ENCODE data around the gene NUDCD2.
A peak's percentile ranks its signal among the peaks of the same experiment; 100 is the strongest.
"Not testable (repeated sequence)": the region's sequence is repeated elsewhere in the genome, so short reads cannot be mapped to it uniquely, and the experiment has no call there.

Gene NUDCD2

GRCh38 chr5:163444526-163444925 lies 15.4 kb downstream of the NUDCD2 start:
- Histone ChIP-seq H3K9ac (ENCODE audit: low read depth, low read length) (no peak overlapping the region), H3K9me3 (ENCODE audit: control insufficient read depth, insufficient read depth, low read length) (no peaks in the 10 kb centered on the region), H3K36me3 (ENCODE audit: control insufficient read depth, insufficient read depth, low read length) (peaks cover 18% of the 10 kb centered on the region), H3K4me1 (ENCODE audit: control insufficient read depth, insufficient read depth, low read length) (no peaks in the 10 kb centered on the region), H3K27me3 (ENCODE audit: control insufficient read depth, insufficient read depth, low read length) (no peaks in the 10 kb centered on the region), H3K4me3 (ENCODE audit: low read depth, low read length) (no peak overlapping the region)

GRCh38 chr5:163440954-163441353 lies 18.9 kb downstream of the NUDCD2 start:
- H3K36me3 ChIP-seq (ENCODE audit: control insufficient read depth, insufficient read depth, low read length), result peaks cover 25% of the 10 kb centered on the region
- H3K4me3 ChIP-seq (ENCODE audit: low read depth, low read length), result no peak overlapping the region
- H3K4me1 ChIP-seq (ENCODE audit: control insufficient read depth, insufficient read depth, low read length), result peaks cover 8% of the 10 kb centered on the region
- no peaks in the 10 kb centered on the region for H3K9me3 ChIP-seq (ENCODE audit: control insufficient read depth, insufficient read depth, low read length)
- no peak overlapping the region for H3K9ac ChIP-seq (ENCODE audit: low read depth, low read length)
- no peaks in the 10 kb centered on the region for H3K27me3 ChIP-seq (ENCODE audit: control insufficient read depth, insufficient read depth, low read length)

GRCh38 chr5:163439092-163439425 lies 20.8 kb downstream of the NUDCD2 start:
- Histone ChIP-seq H3K27me3 (ENCODE audit: control insufficient read depth, insufficient read depth, low read length) (no peaks in the 10 kb centered on the region), H3K4me1 (ENCODE audit: control insufficient read depth, insufficient read depth, low read length) (peaks cover 8% of the 10 kb centered on the region), H3K4me3 (ENCODE audit: low read depth, low read length) (peak overlapping the region; percentile 54), H3K9me3 (ENCODE audit: control insufficient read depth, insufficient read depth, low read length) (no peaks in the 10 kb centered on the region), H3K36me3 (ENCODE audit: control insufficient read depth, insufficient read depth, low read length) (peaks cover 19% of the 10 kb centered on the region), H3K9ac (ENCODE audit: low read depth, low read length) (peak overlapping the region; percentile 61)

- Histone ChIP-seq H3K36me3 (ENCODE audit: control insufficient read depth, insufficient read depth, low read length) (peaks cover 14% of the 10 kb centered on the region), H3K4me3 (ENCODE audit: low read depth, low read length) (peak within 1 kb of the TSS; percentile 54), H3K9me3 (ENCODE audit: control insufficient read depth, insufficient read depth, low read length) (no peaks in the 10 kb centered on the region), H3K9ac (ENCODE audit: low read depth, low read length) (peak within 1 kb of the TSS; percentile 96), H3K27me3 (ENCODE audit: control insufficient read depth, insufficient read depth, low read length) (no peaks in the 10 kb centered on the region), H3K4me1 (ENCODE audit: control insufficient read depth, insufficient read depth, low read length) (peaks cover 11% of the 10 kb centered on the region)
These were observed 22.4 kb downstream of the NUDCD2 start, which contains the start of gene CCNG1 for GRCh38 chr5:163437309-163438182. Gene CCNG1 (plus strand): TSS chr5:163437595. CDS start chr5:163439257, 1,662 bp downstream.

- H3K36me3 ChIP-seq (ENCODE audit: control insufficient read depth, insufficient read depth, low read length), result peaks cover 14% of the 10 kb centered on the region
- peak overlapping the region; percentile 74 for H3K9ac ChIP-seq (ENCODE audit: low read depth, low read length)
- no peaks in the 10 kb centered on the region for H3K27me3 ChIP-seq (ENCODE audit: control insufficient read depth, insufficient read depth, low read length)
- peaks cover 11% of the 10 kb centered on the region for H3K4me1 ChIP-seq (ENCODE audit: control insufficient read depth, insufficient read depth, low read length)
- H3K9me3 ChIP-seq (ENCODE audit: control insufficient read depth, insufficient read depth, low read length), result no peaks in the 10 kb centered on the region
- H3K4me3 ChIP-seq (ENCODE audit: low read depth, low read length), result peak overlapping the region; percentile 45
These were observed 22.9 kb downstream of the NUDCD2 start for GRCh38 chr5:163437011-163437308.

- Histone ChIP-seq H3K4me1 (ENCODE audit: control insufficient read depth, insufficient read depth, low read length) (peaks cover 11% of the 10 kb centered on the region), H3K4me3 (ENCODE audit: low read depth, low read length) (peak overlapping the region; percentile 45), H3K36me3 (ENCODE audit: control insufficient read depth, insufficient read depth, low read length) (peaks cover 14% of the 10 kb centered on the region), H3K27me3 (ENCODE audit: control insufficient read depth, insufficient read depth, low read length) (no peaks in the 10 kb centered on the region), H3K9me3 (ENCODE audit: control insufficient read depth, insufficient read depth, low read length) (no peaks in the 10 kb centered on the region), H3K9ac (ENCODE audit: low read depth, low read length) (peak overlapping the region; percentile 74)
These were observed 23.4 kb downstream of the NUDCD2 start for GRCh38 chr5:163436515-163436914.

- no peak overlapping the region for H3K9ac ChIP-seq (ENCODE audit: low read depth, low read length)
- no peaks in the 10 kb centered on the region for H3K9me3 ChIP-seq (ENCODE audit: control insufficient read depth, insufficient read depth, low read length)
- H3K27me3 ChIP-seq (ENCODE audit: control insufficient read depth, insufficient read depth, low read length), result no peaks in the 10 kb centered on the region
- peaks cover 11% of the 10 kb centered on the region for H3K4me1 ChIP-seq (ENCODE audit: control insufficient read depth, insufficient read depth, low read length)
- no peak overlapping the region for H3K4me3 ChIP-seq (ENCODE audit: low read depth, low read length)
- H3K36me3 ChIP-seq (ENCODE audit: control insufficient read depth, insufficient read depth, low read length), result peaks cover 6% of the 10 kb centered on the region
These were observed 25.5 kb downstream of the NUDCD2 start for GRCh38 chr5:163434401-163434866.

- Histone ChIP-seq H3K9me3 (ENCODE audit: control insufficient read depth, insufficient read depth, low read length) (no peaks in the 10 kb centered on the region), H3K9ac (ENCODE audit: low read depth, low read length) (no peak overlapping the region), H3K4me1 (ENCODE audit: control insufficient read depth, insufficient read depth, low read length) (peaks cover 5% of the 10 kb centered on the region), H3K27me3 (ENCODE audit: control insufficient read depth, insufficient read depth, low read length) (no peaks in the 10 kb centered on the region), H3K4me3 (ENCODE audit: low read depth, low read length) (no peak overlapping the region), H3K36me3 (ENCODE audit: control insufficient read depth, insufficient read depth, low read length) (no peaks in the 10 kb centered on the region)
These were observed 26.6 kb downstream of the NUDCD2 start for GRCh38 chr5:163433271-163433670.

GRCh38 chr5:163432544-163432943 lies 27.4 kb downstream of the NUDCD2 start:
- Histone ChIP-seq H3K4me1 (ENCODE audit: control insufficient read depth, insufficient read depth, low read length) (peaks cover 5% of the 10 kb centered on the region), H3K9me3 (ENCODE audit: control insufficient read depth, insufficient read depth, low read length) (no peaks in the 10 kb centered on the region), H3K4me3 (ENCODE audit: low read depth, low read length) (no peak overlapping the region), H3K9ac (ENCODE audit: low read depth, low read length) (no peak overlapping the region), H3K27me3 (ENCODE audit: control insufficient read depth, insufficient read depth, low read length) (no peaks in the 10 kb centered on the region), H3K36me3 (ENCODE audit: control insufficient read depth, insufficient read depth, low read length) (no peaks in the 10 kb centered on the region)

- H3K4me3 ChIP-seq (ENCODE audit: low read depth, low read length); H3K9me3 ChIP-seq (ENCODE audit: control insufficient read depth, insufficient read depth, low read length); H3K27me3 ChIP-seq (ENCODE audit: control insufficient read depth, insufficient read depth, low read length); H3K4me1 ChIP-seq (ENCODE audit: control insufficient read depth, insufficient read depth, low read length); H3K9ac ChIP-seq (ENCODE audit: low read depth, low read length); H3K36me3 ChIP-seq (ENCODE audit: control insufficient read depth, insufficient read depth, low read length): not testable (repeated sequence)
These were observed 33.8 kb downstream of the NUDCD2 start for GRCh38 chr5:163426128-163426527.

- H3K9ac ChIP-seq (ENCODE audit: low read depth, low read length), result no peak overlapping the region
- no peaks in the 10 kb centered on the region for H3K36me3 ChIP-seq (ENCODE audit: control insufficient read depth, insufficient read depth, low read length)
- no peak overlapping the region for H3K4me3 ChIP-seq (ENCODE audit: low read depth, low read length)
- no peaks in the 10 kb centered on the region for H3K4me1 ChIP-seq (ENCODE audit: control insufficient read depth, insufficient read depth, low read length)
- no peaks in the 10 kb centered on the region for H3K9me3 ChIP-seq (ENCODE audit: control insufficient read depth, insufficient read depth, low read length)
- no peaks in the 10 kb centered on the region for H3K27me3 ChIP-seq (ENCODE audit: control insufficient read depth, insufficient read depth, low read length)
These were observed 35.1 kb downstream of the NUDCD2 start for GRCh38 chr5:163424836-163425235.

GRCh38 chr5:163415673-163416072 lies 44.2 kb downstream of the NUDCD2 start:
- not testable (repeated sequence) for H3K9me3 ChIP-seq (ENCODE audit: control insufficient read depth, insufficient read depth, low read length); H3K4me1 ChIP-seq (ENCODE audit: control insufficient read depth, insufficient read depth, low read length); H3K27me3 ChIP-seq (ENCODE audit: control insufficient read depth, insufficient read depth, low read length); H3K36me3 ChIP-seq (ENCODE audit: control insufficient read depth, insufficient read depth, low read length); H3K9ac ChIP-seq (ENCODE audit: low read depth, low read length)
- peak overlapping the region; percentile 32 for H3K4me3 ChIP-seq (ENCODE audit: low read depth, low read length)
